Ammon's horn (tissue), 1 donor: ENCODE data around the gene MS4A6E.
A peak's percentile ranks its signal among the peaks of the same experiment; 100 is the strongest.
"Not testable (repeated sequence)": the region's sequence is repeated elsewhere in the genome, so short reads cannot be mapped to it uniquely, and the experiment has no call there.

Experiments
- DNase-seq: peaks from one replicate; pipeline ENCODE4 v3.0.0-alpha.2; 2016; ENCODE audit warnings: low spot score

Gene MS4A6E

GRCh38 chr11:60336767-60337391 is 9.8 kb downstream of the MS4A6E start:
- DNase-seq = peak; percentile 21

DNA sequence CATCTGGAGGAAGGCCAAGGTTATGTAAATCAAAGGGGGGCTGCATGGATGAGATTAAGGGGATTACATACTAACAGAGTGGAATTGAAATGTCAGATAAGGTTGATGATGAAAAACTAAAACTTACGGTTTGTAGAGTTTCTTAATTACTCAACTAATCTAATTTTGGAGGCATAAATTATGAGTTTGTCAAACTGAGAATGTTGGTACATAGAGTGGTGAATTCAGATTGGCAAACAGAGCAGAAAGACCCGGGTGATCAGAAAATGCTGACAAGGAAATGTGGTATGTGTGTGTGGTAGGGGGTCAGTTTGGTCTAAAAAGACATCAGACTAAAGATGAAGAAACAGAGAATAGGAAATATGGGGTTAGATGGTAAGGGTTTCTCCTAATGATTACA is 11.0 kb downstream of the MS4A6E start:
- no peak for DNase-seq

DNA sequence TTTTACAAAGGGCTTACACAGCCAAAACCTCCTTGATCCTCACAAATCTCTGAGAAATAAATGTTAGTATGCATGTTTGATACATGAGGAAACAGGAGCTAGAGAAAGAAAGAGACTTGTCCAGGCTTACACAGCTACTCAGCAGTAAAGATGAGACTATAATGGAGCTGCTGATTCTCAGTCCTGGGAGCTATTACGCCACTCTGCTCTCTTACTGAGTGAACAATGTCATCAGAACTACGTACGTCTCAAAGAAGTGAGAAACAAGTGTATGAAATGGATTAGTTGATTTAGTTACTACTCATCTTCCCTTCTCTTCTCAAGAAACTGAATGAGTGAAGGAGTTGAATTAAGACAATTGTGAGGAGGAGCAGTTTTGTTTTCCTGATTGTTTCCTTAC is 12.3 kb downstream of the MS4A6E start:
- DNase-seq = no peak

DNA sequence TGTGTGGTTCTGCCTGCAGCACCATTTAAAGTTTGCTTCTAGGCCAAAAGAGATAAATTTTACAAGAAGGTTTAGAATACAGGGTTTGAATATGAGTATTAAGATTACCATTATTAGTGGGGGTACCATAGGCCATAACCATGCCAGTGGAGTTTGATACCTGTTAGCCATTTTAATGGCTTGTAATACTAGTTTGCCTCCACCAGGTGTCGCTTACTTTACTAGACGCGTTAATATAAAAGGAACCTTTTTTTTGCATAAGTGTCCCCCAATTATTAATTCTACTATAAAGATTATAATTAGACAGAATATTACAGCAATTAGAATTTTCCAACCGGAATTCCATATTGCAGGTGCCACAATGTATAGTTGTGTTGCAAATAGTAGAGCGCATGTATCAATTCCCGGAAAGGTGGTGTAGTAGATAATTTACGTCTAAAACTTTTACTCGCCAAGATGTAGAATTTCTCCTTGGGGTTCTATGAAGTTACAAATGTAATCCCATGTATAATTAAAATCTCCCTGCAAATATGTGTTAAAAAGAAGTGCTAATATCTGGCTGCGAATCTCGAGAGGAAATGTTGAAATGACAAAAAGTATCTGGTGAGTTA is 16.1 kb downstream of the MS4A6E start:
- no peak for DNase-seq

DNA sequence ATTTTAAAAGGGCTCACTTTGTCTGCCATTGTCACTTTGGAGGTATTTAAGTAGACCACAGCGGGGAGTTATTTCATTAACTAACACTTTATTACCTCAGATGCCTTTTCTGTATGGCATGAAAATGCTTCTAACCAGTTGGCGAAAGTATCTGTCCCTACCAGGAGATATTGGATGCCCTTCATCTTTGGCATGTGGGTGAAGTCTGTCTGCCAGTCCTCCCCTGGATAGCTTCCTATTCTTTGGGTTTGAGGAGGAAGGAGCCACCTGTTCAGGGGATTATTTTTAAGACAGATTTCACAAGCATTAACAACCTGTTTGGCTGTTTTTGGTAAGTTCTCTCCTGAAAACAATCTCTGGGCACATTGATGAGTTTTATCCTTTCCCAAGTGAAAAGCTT is 17.1 kb downstream of the MS4A6E start:
- no peak for DNase-seq

- peak; percentile 40 for DNase-seq
Measured at GRCh38 chr11:60345489-60345888, 18.4 kb downstream of the MS4A6E start.

DNA sequence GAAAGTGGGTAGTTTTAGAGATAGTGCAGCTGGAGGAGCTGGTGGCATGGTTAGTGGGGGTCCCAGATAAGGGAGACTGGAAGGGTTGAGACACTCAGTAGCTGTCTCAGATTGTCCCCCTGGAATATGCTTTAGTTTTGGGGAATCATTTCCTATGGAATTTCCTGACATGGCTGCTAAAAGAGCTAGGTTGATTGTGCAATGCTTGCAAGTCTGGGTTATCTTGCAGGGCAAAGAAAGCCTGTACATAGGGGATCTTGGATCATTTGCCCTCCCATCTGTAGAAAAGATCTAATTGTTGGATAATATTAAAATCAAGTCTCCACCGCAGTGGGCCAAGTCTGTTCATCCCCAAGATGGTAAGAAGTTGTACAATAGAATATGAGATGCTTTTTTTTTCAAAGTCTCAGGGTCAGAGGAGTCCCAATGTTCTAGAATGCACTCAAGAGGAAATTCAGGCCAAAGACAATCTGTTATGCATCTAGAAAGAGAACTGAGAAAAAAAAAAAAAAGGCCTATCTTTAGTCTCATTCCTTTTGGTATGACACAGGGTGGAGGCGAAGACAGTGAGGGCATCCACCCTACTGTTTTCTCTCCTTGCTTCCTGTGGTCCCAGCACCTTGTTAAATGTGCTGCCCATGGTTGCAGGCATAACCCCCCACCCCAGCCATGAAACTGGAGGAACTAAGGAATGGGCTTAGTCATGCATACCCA is 20.2 kb downstream of the MS4A6E start:
- DNase-seq = no peak

DNA sequence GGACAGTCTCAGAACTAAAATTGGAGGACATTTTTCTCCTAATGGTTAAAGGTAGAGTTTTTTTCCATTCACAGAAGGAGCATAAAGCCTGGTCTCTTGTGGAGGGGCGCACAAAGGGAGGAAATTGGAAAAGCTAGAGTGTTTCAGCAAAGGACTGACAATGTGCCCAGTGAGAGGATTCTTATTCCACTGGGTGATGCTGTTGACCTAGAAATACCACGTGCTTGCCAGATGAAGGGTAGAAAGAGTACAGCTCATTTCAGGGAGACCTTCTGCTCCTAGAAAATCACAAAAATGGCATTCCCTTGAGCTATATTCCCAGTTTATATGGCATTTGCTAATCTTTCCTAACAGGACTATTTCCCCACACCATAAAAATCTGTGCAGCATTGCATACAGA is 21.1 kb downstream of the MS4A6E start:
- DNase-seq = peak; percentile 27

GRCh38 chr11:60349990-60350389 is 22.9 kb downstream of the MS4A6E start:
- DNase-seq = peak; percentile 45

DNA sequence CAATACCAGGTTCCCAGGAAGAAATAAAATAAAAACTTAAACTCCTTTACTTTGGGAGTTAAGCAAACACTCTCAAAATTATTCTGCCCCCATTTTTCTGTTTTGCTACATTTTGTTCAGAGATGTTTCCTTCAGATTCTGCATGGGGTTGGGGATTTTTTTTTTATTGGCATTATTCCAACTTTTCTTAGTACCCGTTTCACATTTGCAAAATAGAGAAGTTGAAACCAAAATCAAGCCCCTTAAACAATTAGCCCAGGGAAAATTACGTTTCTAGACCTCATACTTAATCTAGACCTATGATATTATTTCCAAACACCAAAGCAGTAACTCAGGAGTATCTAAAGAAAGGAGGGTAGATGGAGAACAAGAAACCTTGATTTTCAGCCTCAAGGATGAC is 30.7 kb downstream of the MS4A6E start:
- no peak for DNase-seq

DNA sequence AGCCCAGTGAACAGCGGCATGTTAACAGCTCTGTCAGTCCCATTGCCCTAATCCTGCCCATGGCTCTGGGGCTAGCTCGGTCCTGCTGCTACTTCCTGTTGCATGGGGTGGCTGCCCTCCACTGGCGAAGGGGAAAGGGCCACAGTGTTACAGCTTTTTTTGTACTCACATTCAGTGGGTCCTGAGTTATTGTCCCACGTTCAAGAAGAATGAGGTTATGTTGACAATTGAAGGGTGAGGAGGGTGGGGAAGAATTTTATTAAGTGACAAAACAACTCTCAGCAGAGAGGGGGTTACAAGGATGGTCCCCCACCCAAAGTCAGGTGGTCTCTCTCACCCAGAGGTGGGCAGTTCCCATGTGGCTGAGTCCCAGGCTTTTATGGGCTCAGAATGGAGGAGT is 33.6 kb downstream of the MS4A6E start:
- no peak for DNase-seq

DNA sequence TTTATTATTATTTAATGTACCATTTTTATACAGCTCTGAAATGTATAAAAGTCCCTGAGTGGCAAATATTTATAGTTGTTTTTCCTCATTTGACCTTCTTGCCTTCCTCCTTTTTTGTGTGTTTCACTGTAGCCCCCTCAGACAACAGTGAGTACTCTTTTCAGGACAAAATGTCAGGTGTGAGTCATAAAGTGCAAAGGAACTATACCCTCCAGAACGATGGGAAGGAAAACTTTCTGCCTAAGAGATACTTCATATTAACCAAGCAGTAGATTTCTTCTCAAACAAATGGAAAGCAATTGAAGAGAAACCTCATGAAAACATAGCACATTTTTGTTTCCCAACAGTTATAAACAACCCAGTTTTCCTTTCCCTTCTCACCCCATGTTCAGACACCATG is 35.2 kb downstream of the MS4A6E start:
- no peak for DNase-seq

DNA sequence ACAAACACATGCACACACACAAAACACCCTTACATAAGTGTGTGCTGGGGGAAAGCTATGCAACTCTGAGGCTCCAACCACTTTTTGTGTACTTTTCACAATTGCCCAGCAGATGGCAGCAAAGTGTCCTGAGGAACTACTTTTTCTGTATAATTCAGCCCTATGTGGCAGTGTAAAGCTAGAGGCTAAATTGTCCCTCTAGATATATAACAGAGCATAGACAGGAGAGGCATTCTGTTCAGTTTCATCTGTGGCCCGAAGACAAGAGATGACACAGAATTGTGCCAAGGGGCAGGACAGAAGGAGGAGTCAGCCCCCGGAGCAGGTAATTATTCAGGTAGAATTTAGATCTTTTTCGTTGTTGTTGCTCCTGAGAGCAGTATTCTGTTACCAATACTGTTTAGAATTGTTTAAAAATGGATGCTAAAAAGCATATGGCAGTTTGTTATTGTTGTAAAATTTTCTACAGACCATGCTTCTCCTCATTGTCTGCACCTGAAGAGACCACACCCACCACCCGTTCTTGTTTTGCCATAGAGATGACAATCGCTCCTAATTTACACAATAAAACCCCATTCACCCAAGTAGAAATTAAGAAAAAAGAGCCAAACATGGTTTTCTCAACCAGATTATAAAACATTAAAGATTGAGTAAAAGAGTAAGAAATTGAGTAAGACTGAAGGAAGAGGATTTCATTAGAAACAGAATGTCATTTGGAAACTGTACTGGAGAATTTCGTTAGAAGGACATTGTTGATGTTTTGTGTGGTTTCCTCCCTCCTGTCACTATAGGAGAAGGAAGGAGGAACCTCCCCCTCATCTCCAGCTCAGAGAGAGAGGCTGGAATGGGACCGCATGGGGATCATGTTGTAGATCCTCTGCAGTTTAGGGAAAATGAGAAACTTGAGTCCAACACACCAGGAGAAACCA is 36.8 kb downstream of the MS4A6E start:
- DNase-seq = peak; percentile 82

DNA sequence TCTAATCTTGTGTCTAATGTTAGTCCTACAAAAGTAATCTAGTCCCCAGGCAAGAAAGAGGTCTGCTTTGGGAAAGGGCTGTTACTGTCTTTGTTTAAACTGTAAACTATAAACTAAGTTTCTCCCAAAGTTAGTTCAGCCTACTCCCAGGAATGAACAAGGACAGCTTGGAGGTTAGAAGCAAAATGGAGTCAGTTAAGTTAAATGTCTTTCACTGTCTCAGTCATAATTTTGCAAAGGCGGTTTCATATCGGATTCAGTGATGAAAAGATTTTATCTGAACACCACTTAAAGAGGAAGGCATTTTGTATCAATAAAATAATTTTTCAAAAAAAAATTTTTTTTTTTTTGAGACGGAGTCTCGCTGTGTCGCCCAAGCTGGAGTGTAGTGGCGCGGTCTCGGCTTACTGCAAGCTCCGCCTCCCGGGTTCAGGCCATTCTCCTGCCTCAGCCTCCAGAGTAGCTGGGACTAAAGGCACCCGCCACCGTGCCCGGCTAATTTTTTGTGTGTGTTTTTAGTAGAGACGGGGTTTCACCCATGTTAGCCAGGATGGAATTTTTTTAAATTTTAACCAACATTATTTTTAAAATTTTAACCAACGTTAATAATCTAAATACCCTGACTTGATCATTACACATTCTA is 39.3 kb downstream of the MS4A6E start:
- not testable (repeated sequence) for DNase-seq

DNA sequence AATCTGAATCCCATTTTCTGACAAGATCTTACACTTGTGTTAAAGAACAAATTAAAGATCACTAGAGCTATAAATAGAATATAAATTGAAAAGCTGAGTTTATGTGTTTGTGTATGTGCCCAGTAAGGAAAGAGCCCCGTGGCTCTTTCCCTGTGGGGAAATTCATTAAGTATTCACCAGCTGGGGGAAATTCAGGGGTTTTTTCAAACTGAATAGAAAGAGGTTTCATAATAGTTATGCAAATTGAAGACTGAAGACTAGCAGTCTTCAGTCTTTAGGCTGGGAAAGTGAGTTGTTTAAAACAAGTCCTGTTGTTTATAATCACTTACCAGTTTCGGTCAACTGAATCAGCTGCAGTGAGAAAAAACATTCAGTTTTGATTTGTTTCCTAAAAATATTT is 40.0 kb downstream of the MS4A6E start:
- DNase-seq = no peak

GRCh38 chr11:60367896-60368295 is 40.8 kb downstream of the MS4A6E start:
- no peak for DNase-seq

GRCh38 chr11:60370252-60370810 is 43.3 kb downstream of the MS4A6E start:
- no peak for DNase-seq

- DNase-seq = no peak
Measured at GRCh38 chr11:60370811-60371298, 43.8 kb downstream of the MS4A6E start.

DNA sequence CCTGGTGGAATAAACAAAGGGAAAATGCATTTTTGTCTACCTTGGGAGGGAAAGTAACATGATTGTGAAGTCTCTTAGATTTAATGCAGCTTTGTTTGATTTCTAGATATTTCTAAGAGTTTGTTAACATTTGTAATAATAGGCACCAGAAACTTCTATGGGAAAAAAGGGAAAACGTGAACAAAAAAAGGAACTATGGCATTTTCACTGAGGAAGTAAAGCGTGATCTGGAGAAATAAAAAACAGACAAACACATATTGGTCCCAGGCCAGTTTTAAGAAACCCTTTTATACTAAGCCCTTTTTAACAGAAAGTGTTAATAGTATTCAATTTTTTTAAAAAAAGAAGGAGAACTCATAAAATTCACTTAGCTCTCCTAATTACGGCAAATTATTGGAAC is 44.3 kb downstream of the MS4A6E start:
- DNase-seq = no peak

GRCh38 chr11:60371854-60372253 is 44.8 kb downstream of the MS4A6E start:
- no peak for DNase-seq

DNA sequence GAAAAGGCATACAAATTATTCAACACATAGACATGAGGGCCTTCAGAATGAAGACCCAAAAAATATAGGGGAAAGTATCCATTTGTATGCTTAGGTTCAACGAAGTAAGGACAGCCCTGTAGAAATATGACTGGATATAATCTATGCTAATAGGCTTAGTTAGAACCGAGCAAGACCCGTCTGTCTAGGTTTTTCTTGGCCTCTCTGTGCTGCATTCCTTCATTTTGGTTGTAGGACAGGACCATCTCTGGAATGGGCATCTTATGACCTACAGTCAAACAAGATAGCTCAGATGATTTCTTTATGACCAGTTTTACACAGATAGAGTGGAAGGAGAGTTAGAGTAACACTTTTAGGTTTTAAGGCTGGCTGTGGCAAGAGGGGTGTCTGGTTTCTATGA is 45.7 kb downstream of the MS4A6E start:
- DNase-seq = no peak
